ENCODE results near the gene UBE2D3.
"Not testable (repeated sequence)": the region's sequence is repeated elsewhere in the genome, so short reads cannot be mapped to it uniquely, and the experiment has no call there.

UBE2D3 gene

GRCh38 chr4:102826890-102827673, at the start of gene UBE2D3:
TSS of gene UBE2D3 (minus strand) at chr4:102827551. CDS start at chr4:102826508, 1,043 bp downstream.
- peak; percentile 87 to 92 for DNase-seq (ENCODE audit: extremely low read depth in 1 of 2, low read depth in 1 of 2)

DNA sequence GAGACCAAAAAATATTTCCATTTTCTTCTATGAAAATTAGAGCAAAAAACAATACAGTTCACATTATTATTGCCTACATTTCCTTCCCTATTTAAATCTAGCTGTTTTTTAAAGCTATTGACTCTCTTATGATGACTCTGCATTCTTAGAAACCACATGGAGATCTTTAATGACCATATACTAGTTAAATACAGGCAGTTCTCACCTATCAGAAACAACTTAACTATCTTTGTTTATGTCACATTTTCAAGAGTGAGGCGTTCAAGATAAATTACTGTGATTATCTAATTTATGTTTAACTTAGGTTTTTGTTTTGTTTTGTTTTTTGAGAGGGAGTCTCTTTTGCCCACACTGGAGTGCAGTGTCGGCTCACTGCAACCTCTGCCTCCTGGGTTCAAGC, 44.4 kb upstream of the UBE2D3 start:
- DNase-seq (ENCODE audit: extremely low read depth in 1 of 2, low read depth in 1 of 2): no peak

GRCh38 chr4:102869569-102870197, 42.3 kb upstream of the UBE2D3 start:
- peak in 1 of 2 donors; percentile 44 for DNase-seq (ENCODE audit: extremely low read depth in 1 of 2, low read depth in 1 of 2)

DNA sequence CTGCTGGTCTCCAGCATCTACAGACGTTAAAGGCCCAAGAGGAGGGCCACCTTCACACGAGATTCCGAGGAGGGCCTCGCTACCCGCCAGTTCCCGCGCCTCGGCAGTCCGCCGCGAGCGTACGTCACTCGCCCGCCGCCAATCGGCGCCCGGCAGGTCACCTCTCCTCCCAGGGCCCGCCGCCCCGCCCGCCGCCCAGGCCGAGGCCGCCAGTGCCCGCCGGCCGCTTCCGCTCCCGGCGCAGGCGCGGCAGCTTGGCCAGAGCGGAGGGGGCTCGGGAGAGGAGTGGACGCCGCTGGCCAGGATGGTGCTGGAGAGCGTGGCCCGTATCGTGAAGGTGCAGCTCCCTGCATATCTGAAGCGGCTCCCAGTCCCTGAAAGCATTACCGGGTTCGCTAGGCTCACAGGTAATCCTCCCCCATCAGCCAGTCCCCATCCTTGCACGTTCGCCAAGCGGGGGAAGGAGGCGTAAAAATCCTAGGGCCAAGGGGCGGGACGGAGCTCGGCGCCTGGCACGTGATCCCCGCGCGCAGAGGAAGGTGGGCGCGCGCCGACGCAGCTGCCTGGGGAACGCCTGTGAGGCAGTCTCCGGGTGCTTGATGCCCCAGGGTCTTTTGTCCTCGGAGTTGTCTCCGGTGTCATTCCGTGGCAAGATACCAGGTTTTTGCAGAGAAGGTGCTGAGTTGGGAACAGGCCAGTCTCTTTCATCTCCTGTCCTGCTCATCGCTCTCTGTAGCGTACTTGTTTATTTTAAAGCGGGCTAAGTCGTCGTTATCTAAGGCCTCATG, 41.6 kb upstream of the UBE2D3 start, which contains the start of gene CISD2:
Gene CISD2 (plus strand): TSS at position 212 of the 788 bp plus-strand sequence. CDS start 93 bp downstream, at position 305.
- DNase-seq (ENCODE audit: extremely low read depth in 1 of 2, low read depth in 1 of 2): peak; percentile 88 to 91

- DNase-seq (ENCODE audit: extremely low read depth in 1 of 2, low read depth in 1 of 2): no peak
Observed at GRCh38 chr4:102868153-102868780, 40.9 kb upstream of the UBE2D3 start.

- no peak for DNase-seq (ENCODE audit: extremely low read depth in 1 of 2, low read depth in 1 of 2)
Observed at GRCh38 chr4:102867278-102868152, 40.2 kb upstream of the UBE2D3 start.

GRCh38 chr4:102865327-102865726, 38.0 kb upstream of the UBE2D3 start:
- not testable (repeated sequence) for DNase-seq (ENCODE audit: extremely low read depth in 1 of 2, low read depth in 1 of 2)

DNA sequence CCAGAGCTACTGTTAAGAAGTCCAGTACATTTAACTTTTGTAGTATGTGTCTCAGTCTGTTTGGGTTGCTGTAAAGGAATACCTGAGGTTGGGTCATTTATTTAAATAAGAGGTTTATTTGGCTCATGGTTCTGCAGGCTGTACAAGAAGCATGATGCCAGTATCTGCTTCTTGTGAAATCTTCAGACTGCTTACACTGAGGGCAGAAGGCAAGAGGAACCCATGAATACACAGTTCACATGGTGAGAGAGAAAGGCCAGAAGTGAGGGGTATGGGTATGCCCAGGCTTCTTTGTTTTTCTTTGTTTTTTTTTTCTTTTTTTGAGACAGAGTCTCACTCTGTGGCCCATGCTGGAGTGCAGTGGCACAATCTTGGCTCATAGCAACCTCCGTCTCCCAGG, 35.4 kb upstream of the UBE2D3 start:
- DNase-seq (ENCODE audit: extremely low read depth in 1 of 2, low read depth in 1 of 2): no peak

DNA sequence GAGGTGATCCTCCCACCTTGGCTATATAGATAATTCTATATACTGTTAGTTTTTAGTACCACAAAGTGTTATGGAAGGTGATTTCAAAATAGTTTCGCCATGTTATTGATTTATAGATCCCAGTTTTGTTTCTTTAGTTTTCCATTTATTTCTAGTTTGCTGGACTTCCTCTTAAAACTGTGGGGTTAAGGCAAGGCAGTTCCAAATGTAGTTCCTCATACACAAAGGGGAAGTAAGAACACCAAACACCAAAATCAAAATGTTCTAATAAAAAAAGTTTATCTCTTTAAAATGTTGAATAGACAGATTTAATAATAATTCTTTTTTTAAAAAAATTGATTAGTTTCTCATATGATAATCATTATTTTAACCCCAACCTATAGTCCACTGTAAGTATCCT, 34.7 kb upstream of the UBE2D3 start:
- no peak for DNase-seq (ENCODE audit: extremely low read depth in 1 of 2, low read depth in 1 of 2)

GRCh38 chr4:102860611-102861324, 33.4 kb upstream of the UBE2D3 start:
- DNase-seq (ENCODE audit: extremely low read depth in 1 of 2, low read depth in 1 of 2): no peak

- no peak for DNase-seq (ENCODE audit: extremely low read depth in 1 of 2, low read depth in 1 of 2)
Observed at GRCh38 chr4:102858828-102859464, 31.6 kb upstream of the UBE2D3 start.

DNA sequence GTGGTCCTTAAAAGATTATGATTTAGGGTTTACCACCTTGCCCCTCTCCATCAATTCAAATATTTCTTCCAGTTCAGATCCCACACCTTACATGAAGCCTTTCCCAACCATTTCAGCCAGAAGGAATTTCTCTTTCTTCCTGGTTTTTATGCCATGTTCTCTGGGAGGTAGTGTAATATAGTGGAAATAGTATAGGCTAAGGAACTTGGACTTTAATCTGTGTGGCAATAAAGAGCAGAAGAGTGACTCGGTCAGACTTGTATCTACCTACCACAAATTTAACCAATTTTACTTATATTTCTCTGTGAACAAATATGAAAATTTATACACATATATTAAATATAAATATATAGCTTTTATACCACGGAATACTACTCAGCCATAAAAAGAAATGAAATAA, 23.0 kb upstream of the UBE2D3 start:
- no peak for DNase-seq (ENCODE audit: extremely low read depth in 1 of 2, low read depth in 1 of 2)

DNA sequence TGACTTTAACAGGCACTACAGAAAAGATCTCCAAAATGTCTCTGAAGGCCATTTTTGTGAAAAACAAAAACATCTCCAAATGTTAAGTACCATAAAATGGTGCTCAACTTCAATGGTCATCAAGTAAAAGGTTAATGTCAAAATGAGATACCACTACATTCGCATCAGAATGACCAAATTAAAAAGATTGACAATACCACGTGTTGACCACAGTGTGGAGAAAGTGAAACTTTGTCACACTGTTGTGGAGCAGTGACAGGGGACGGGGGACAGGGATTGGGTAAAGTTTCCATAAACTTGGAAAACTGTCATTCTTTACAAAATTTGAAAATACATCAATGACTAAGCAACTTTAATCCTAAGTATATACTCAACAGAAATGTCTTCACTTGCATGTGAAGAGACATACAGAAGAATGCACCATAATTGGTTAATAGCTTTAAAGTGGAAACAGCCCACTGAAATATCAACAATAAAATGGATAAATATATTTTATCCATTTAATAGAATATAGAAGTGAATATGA, 22.3 kb upstream of the UBE2D3 start:
- no peak for DNase-seq (ENCODE audit: extremely low read depth in 1 of 2, low read depth in 1 of 2)

GRCh38 chr4:102847687-102848086, 20.3 kb upstream of the UBE2D3 start:
- DNase-seq (ENCODE audit: extremely low read depth in 1 of 2, low read depth in 1 of 2): no peak

- DNase-seq (ENCODE audit: extremely low read depth in 1 of 2, low read depth in 1 of 2): no peak
Observed at GRCh38 chr4:102843938-102844337, 16.6 kb upstream of the UBE2D3 start.

- no peak for DNase-seq (ENCODE audit: extremely low read depth in 1 of 2, low read depth in 1 of 2)
Observed at GRCh38 chr4:102843273-102843672, 15.9 kb upstream of the UBE2D3 start.

DNA sequence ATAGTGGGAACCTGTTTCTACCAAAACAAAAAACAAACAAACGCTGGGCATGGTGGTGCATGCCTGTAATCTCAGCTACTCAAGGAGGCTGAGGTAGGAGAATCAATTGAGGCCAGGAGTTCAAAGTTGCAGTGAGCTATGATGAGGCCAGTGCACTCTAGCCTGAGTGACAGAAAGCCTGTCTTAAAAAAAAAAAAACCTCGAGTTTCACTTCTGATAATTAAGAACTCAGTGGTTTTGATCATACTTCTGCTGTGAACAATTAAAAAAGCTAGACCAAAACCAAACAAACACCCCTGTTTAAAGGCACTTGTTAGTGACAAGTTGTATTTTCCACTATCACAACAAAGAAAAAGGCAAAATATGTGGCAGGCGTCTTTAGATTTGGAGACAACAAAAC, 15.0 kb upstream of the UBE2D3 start:
- DNase-seq (ENCODE audit: extremely low read depth in 1 of 2, low read depth in 1 of 2): no peak

- DNase-seq (ENCODE audit: extremely low read depth in 1 of 2, low read depth in 1 of 2): no peak
Observed at GRCh38 chr4:102836596-102836995, 9.2 kb upstream of the UBE2D3 start.

GRCh38 chr4:102832667-102833066, 5.3 kb upstream of the UBE2D3 start:
- DNase-seq (ENCODE audit: extremely low read depth in 1 of 2, low read depth in 1 of 2): no peak
